Mucosa of rectum (tissue), 2 donors: Measurements from ENCODE around the gene HCK.

ENCODE experiments used
- H3K27ac ChIP-seq, 2 donors: one replicate each; pipeline ENCODE4 v1.7.0; 2013; ENCODE audit warnings: inconsistent platforms in 2 of 2, low read depth in 2 of 2, low read length in 2 of 2
- H3K27me3 ChIP-seq, 2 donors: one replicate each; pipeline ENCODE4 v1.7.0; 2013; ENCODE audit warnings: low read length in 2 of 2; ENCODE audit not compliant: control insufficient read depth in 2 of 2, insufficient read depth in 2 of 2
- H3K36me3 ChIP-seq, 2 donors: one replicate each; pipeline ENCODE4 v1.7.0; 2013; ENCODE audit warnings: low read length in 2 of 2; ENCODE audit not compliant: control insufficient read depth in 2 of 2, insufficient read depth in 2 of 2
- H3K4me1 ChIP-seq, 2 donors: one replicate each; pipeline ENCODE4 v1.7.0; 2013; ENCODE audit warnings: low read length in 2 of 2, mild to moderate bottlenecking in 1 of 2; ENCODE audit not compliant: control insufficient read depth in 2 of 2, insufficient read depth in 2 of 2
- H3K4me3 ChIP-seq, 2 donors: one replicate each; pipeline ENCODE4 v1.7.0; 2013; ENCODE audit warnings: low read length in 2 of 2
- H3K9ac ChIP-seq, 2 donors: one replicate each; pipeline ENCODE4 v1.7.0; 2013; ENCODE audit warnings: low read length in 2 of 2, low read depth in 1 of 2, mild to moderate bottlenecking in 1 of 2
- H3K9me3 ChIP-seq, 2 donors: one replicate each; pipeline ENCODE4 v1.7.0; 2013; ENCODE audit warnings: low read length in 2 of 2; ENCODE audit not compliant: control insufficient read depth in 2 of 2
- donor health status: healthy.
- donor health status: Normal muscosa, but diverticular disease.

Gene HCK

GRCh38 chr20:32088759-32089158, 36.7 kb downstream of the HCK start:
- H3K27ac ChIP-seq: no peak overlapping the region
- H3K4me3 ChIP-seq: no peak overlapping the region
- H3K9me3 ChIP-seq: no peaks in the 10 kb centered on the region
- no peak overlapping the region for H3K9ac ChIP-seq
- no peaks in the 10 kb centered on the region for H3K4me1 ChIP-seq
- H3K36me3 ChIP-seq: no peaks in the 10 kb centered on the region
- peaks cover 0 to 1% of the 10 kb centered on the region in 2 donors for H3K27me3 ChIP-seq

- Histone ChIP-seq H3K27me3 (no peaks in the 10 kb centered on the region), H3K9me3 (no peaks in the 10 kb centered on the region), H3K27ac (no peak overlapping the region), H3K36me3 (no peaks in the 10 kb centered on the region), H3K4me1 (no peaks in the 10 kb centered on the region), H3K4me3 (no peak overlapping the region), H3K9ac (no peak overlapping the region)
Measured at GRCh38 chr20:32089637-32090362, 37.8 kb downstream of the HCK start.

GRCh38 chr20:32091888-32092346, 39.9 kb downstream of the HCK start:
- Histone ChIP-seq H3K9ac (no peak overlapping the region), H3K27ac (no peak overlapping the region)

GRCh38 chr20:32098786-32099185, 46.7 kb downstream of the HCK start:
- H3K9ac ChIP-seq: no peak overlapping the region
- H3K36me3 ChIP-seq: no peaks in the 10 kb centered on the region
- no peaks in the 10 kb centered on the region for H3K9me3 ChIP-seq
- no peak overlapping the region for H3K27ac ChIP-seq
- no peak overlapping the region for H3K4me3 ChIP-seq
- no peaks in the 10 kb centered on the region for H3K4me1 ChIP-seq
- H3K27me3 ChIP-seq: peaks cover 0 to 5% of the 10 kb centered on the region in 2 donors

More at GRCh38 chr20:32091888-32092346, 39.9 kb downstream of the HCK start:
- no peak overlapping the region for H3K4me3 ChIP-seq
- H3K9me3 ChIP-seq: no peaks in the 10 kb centered on the region
- H3K4me1 ChIP-seq: no peaks in the 10 kb centered on the region
- no peaks in the 10 kb centered on the region for H3K36me3 ChIP-seq
- H3K27me3 ChIP-seq: no peaks in the 10 kb centered on the region

GRCh38 chr20:32108814-32109391, 56.9 kb downstream of the HCK start:
- Histone ChIP-seq H3K4me3 (peak overlapping the region; percentile 100), H3K9ac (no peak overlapping the region), H3K36me3 (no peaks in the 10 kb centered on the region), H3K27me3 (no peaks in the 10 kb centered on the region), H3K27ac (peak overlapping the region in 1 of 2 donors; percentile 99), H3K4me1 (peaks cover 14 to 33% of the 10 kb centered on the region in 2 donors), H3K9me3 (no peaks in the 10 kb centered on the region)

- Histone ChIP-seq H3K36me3 (peaks cover 0 to 2% of the 10 kb centered on the region in 2 donors), H3K27ac (peak within 1 kb of the TSS; percentile 96 to 99), H3K9ac (peak within 1 kb of the TSS; percentile 90 to 100), H3K4me1 (peaks cover 14 to 33% of the 10 kb centered on the region in 2 donors), H3K27me3 (no peaks in the 10 kb centered on the region), H3K4me3 (peak within 1 kb of the TSS; percentile 100), H3K9me3 (no peaks in the 10 kb centered on the region)
Measured at GRCh38 chr20:32109392-32110172, 57.5 kb downstream of the HCK start, which contains the start of gene TM9SF4. Gene TM9SF4, plus strand, starts transcription at chr20:32109714. Its CDS starts 27 bp downstream, at chr20:32109741.

- Histone ChIP-seq H3K27me3 (no peaks in the 10 kb centered on the region), H3K4me3 (peak overlapping the region; percentile 100), H3K27ac (peak overlapping the region; percentile 96 to 99), H3K9ac (peak overlapping the region; percentile 90 to 100), H3K36me3 (peaks cover 0 to 6% of the 10 kb centered on the region in 2 donors), H3K9me3 (no peaks in the 10 kb centered on the region), H3K4me1 (peaks cover 14 to 33% of the 10 kb centered on the region in 2 donors)
Measured at GRCh38 chr20:32110173-32110704, 58.2 kb downstream of the HCK start.

GRCh38 chr20:32110727-32111126, 58.7 kb downstream of the HCK start:
- Histone ChIP-seq H3K9ac (peak overlapping the region in 1 of 2 donors; percentile 90), H3K36me3 (peaks cover 0 to 9% of the 10 kb centered on the region in 2 donors), H3K4me3 (peak overlapping the region; percentile 100), H3K27me3 (no peaks in the 10 kb centered on the region), H3K4me1 (peaks cover 14 to 33% of the 10 kb centered on the region in 2 donors), H3K9me3 (no peaks in the 10 kb centered on the region), H3K27ac (peak overlapping the region in 1 of 2 donors; percentile 96)

- Histone ChIP-seq H3K36me3 (peaks cover 0 to 9% of the 10 kb centered on the region in 2 donors), H3K4me1 (peaks cover 14 to 33% of the 10 kb centered on the region in 2 donors), H3K9me3 (no peaks in the 10 kb centered on the region), H3K27ac (peak overlapping the region in 1 of 2 donors; percentile 96), H3K4me3 (peak overlapping the region; percentile 100), H3K27me3 (no peaks in the 10 kb centered on the region), H3K9ac (peak overlapping the region in 1 of 2 donors; percentile 90)
Measured at GRCh38 chr20:32111156-32111686, 59.2 kb downstream of the HCK start.
